Tibial artery (tissue), 4 donors: ENCODE data around the gene CMTM7.
A peak's percentile ranks its signal among the peaks of the same experiment; 100 is the strongest.

Source experiments
- DNase-seq, 2 donors: peaks; one replicate each; pipeline ENCODE4 v3.0.0-alpha.2; 2019
- H3K27ac ChIP-seq, 2 donors: fragments of 200-600 bp; sonication (generic) in 1 of 2; 1 replicate in 1 of 2; 2 replicates in 1 of 2; pipeline ENCODE4 v1.5.1; 2018 to 2019; ENCODE audit warnings: mild to moderate bottlenecking in 1 of 2
- H3K27me3 ChIP-seq, 2 donors: fragments of 200-600 bp; sonication (generic) in 1 of 2; one replicate each; pipeline versions ENCODE4 v1.5.1 to v1.6.0; 2016 to 2019
- H3K36me3 ChIP-seq, 3 donors: fragments of 200-600 bp; sonication (generic) in 2 of 3; one replicate each; pipeline ENCODE4 v1.5.1; 2016 to 2019; ENCODE audit warnings: mild to moderate bottlenecking in 2 of 3
- H3K4me1 ChIP-seq, 4 donors: fragments of 200-600 bp; sonication (generic) in 2 of 4; 1 replicate in 3 of 4; 2 replicates in 1 of 4; pipeline ENCODE4 v1.5.1; 2016 to 2019
- H3K4me3 ChIP-seq, 2 donors: fragments of 200-600 bp; sonication (generic) in 1 of 2; 1 replicate in 1 of 2; 2 replicates in 1 of 2; pipeline ENCODE4 v1.5.1; 2018 to 2019; ENCODE audit warnings: mild to moderate bottlenecking in 2 of 2
- H3K9me3 ChIP-seq, 3 donors: fragments of 200-600 bp; sonication (generic) in 1 of 3; one replicate each; pipeline ENCODE4 v1.5.1; 2016 to 2019
- CTCF ChIP-seq, 2 experiments: fragments of 200-600 bp in 1 of 2; fragments of 450-650 bp in 1 of 2; IDR thresholded peaks; one replicate each; pipeline ENCODE4 v1.5.1; 2017 to 2019; ENCODE audit warnings: antibody characterized with exemption in 2 of 2, mild to moderate bottlenecking in 1 of 2, moderate library complexity in 1 of 2
- intact Hi-C: fragments of 100-400 bp; cut with DNase I; formaldehyde crosslinking; loops from one replicate; pipeline ENCODE4 v1.15.0; 2023; ENCODE audit warnings: low total_unique reads

Gene CMTM7

GRCh38 chr3:32391643-32392535 lies at the start of gene CMTM7:
Gene CMTM7 (plus strand): TSS chr3:32391853. CDS start chr3:32391907, 54 bp downstream.
- peak; percentile 52 to 80 for DNase-seq
- Histone ChIP-seq H3K4me1 (peaks cover 0 to 6% (median 4%) of the 10 kb centered on the region in 4 donors), H3K4me3 (peak within 1 kb of the TSS; percentile 58 to 78), H3K27me3 (no peaks in the 10 kb centered on the region), H3K9me3 (no peaks in the 10 kb centered on the region), H3K27ac (peak within 1 kb of the TSS; percentile 49 to 51), H3K36me3 (no peaks in the 10 kb centered on the region)
- TF ChIP-seq CTCF (IDR thresholded peaks at IDR 0.05): no peak
- intact Hi-C loops: no loop called here

GRCh38 chr3:32347343-32348125 lies 44.1 kb upstream of the CMTM7 start:
- Histone ChIP-seq H3K4me1 (peaks cover 0 to 6% (median 0%) of the 10 kb centered on the region in 4 donors), H3K4me3 (no peak overlapping the region), H3K27me3 (no peaks in the 10 kb centered on the region), H3K9me3 (no peaks in the 10 kb centered on the region), H3K27ac (peak overlapping the region in 1 of 2 donors; percentile 34), H3K36me3 (no peaks in the 10 kb centered on the region)
- intact Hi-C loops: no loop called here
- DNase-seq: no peak
- TF ChIP-seq CTCF (IDR thresholded peaks at IDR 0.05): no peak

- no peaks in the 10 kb centered on the region for H3K27me3 ChIP-seq
- no peaks in the 10 kb centered on the region for H3K36me3 ChIP-seq
- H3K4me3 ChIP-seq: no peak overlapping the region
- H3K4me1 ChIP-seq: peaks cover 0 to 6% (median 0%) of the 10 kb centered on the region in 4 donors
- H3K27ac ChIP-seq: no peak overlapping the region
- TF ChIP-seq CTCF (IDR thresholded peaks at IDR 0.05): no peak
- no peak for DNase-seq
- H3K9me3 ChIP-seq: no peaks in the 10 kb centered on the region
- intact Hi-C loops: no loop called here
Observed at GRCh38 chr3:32349184-32349583, 42.5 kb upstream of the CMTM7 start.

GRCh38 chr3:32352563-32352962 lies 39.1 kb upstream of the CMTM7 start:
- TF ChIP-seq CTCF (IDR thresholded peaks at IDR 0.05): no peak
- no peak for DNase-seq
- H3K27me3 ChIP-seq: no peaks in the 10 kb centered on the region
- H3K27ac ChIP-seq: no peak overlapping the region
- H3K9me3 ChIP-seq: no peaks in the 10 kb centered on the region
- peaks cover 0 to under 1% (median 0%) of the 10 kb centered on the region in 4 donors for H3K4me1 ChIP-seq
- intact Hi-C loops: no loop called here
- no peaks in the 10 kb centered on the region for H3K36me3 ChIP-seq
- no peak overlapping the region for H3K4me3 ChIP-seq

GRCh38 chr3:32353351-32353750 lies 38.3 kb upstream of the CMTM7 start:
- H3K4me1 ChIP-seq: no peaks in the 10 kb centered on the region
- TF ChIP-seq CTCF (IDR thresholded peaks at IDR 0.05): no peak
- no peaks in the 10 kb centered on the region for H3K27me3 ChIP-seq
- H3K36me3 ChIP-seq: no peaks in the 10 kb centered on the region
- no peak overlapping the region for H3K4me3 ChIP-seq
- H3K9me3 ChIP-seq: no peaks in the 10 kb centered on the region
- DNase-seq: no peak
- no peak overlapping the region for H3K27ac ChIP-seq
- intact Hi-C loops: no loop called here
